GM10248 (cell line): ENCODE data around the gene TRIM7.
A peak's percentile ranks its signal among the peaks of the same experiment; 100 is the strongest.
"Not testable (repeated sequence)": the region's sequence is repeated elsewhere in the genome, so short reads cannot be mapped to it uniquely, and the experiment has no call there.

Experiments
- CTCF ChIA-PET: fragments of 300-600 bp; sonication (Branson Sonifier 250); formaldehyde crosslinking; extraction: SDS; loops from one replicate; lab custom pipeline; 2021; ENCODE audit warnings: antibody characterized with exemption; lab: Yijun Ruan, JAX
- POLR2A ChIA-PET: fragments of 350-650 bp; sonication (Branson Sonifier 250); formaldehyde crosslinking; extraction: SDS; loops from one replicate; lab custom pipeline; 2020; ENCODE audit warnings: antibody characterized with exemption; lab: Yijun Ruan, JAX
- DNase-seq: peaks from one replicate; pipeline ENCODE4 v3.0.0; 2012; ENCODE audit errors: extremely low spot score
- TF ChIP-seq, protein P1 (sequence below): IDR thresholded peaks from 2 replicates; pipeline ENCODE4 v1.5.1; 2012; ENCODE audit warnings: mild to moderate bottlenecking, low read depth; ENCODE audit errors: extremely low read depth, missing control alignments, control extremely low read depth

The TRIM7 gene

DNA sequence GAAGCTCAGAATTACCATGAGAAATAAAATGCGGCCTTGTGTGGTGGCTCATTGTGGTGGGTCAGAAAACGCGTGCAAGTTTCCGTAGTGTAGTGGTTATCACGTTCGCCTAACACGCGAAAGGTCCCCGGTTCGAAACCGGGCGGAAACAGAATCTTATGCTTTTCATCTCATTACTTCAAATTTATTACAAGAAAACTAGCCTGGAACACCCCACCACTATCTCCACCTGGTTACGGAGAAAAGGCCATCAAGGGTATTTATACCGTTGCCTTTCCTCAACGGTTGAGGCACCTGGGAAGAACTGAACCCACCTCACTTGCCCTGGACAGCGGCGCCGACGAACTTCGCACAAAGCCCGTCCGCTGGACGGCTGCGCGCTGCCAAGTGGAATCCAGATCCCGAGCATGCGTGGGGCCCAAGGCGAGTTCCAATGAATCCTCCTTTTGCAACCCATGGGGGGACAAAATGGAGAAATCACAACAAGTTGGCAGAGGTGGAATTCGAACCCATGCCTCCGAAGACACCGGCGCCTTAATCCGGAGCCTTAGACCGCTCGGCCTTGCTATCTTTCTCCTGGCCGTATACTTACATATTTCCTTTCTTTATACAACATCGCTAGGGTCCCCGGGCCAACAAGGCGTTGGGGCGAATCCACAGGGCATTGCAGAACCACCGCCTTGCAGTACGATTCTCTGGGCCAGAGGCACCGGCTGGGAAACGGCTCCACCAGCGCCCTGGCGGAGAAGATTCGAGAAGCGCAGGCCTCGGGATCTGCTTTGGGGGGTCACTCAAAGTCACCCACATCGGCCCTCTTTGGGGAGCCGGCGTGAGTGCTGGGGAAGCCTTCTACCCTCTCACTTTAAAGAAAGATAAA lies 40.7 kb downstream of the TRIM7 start:
- TF ChIP-seq, protein P1, sequence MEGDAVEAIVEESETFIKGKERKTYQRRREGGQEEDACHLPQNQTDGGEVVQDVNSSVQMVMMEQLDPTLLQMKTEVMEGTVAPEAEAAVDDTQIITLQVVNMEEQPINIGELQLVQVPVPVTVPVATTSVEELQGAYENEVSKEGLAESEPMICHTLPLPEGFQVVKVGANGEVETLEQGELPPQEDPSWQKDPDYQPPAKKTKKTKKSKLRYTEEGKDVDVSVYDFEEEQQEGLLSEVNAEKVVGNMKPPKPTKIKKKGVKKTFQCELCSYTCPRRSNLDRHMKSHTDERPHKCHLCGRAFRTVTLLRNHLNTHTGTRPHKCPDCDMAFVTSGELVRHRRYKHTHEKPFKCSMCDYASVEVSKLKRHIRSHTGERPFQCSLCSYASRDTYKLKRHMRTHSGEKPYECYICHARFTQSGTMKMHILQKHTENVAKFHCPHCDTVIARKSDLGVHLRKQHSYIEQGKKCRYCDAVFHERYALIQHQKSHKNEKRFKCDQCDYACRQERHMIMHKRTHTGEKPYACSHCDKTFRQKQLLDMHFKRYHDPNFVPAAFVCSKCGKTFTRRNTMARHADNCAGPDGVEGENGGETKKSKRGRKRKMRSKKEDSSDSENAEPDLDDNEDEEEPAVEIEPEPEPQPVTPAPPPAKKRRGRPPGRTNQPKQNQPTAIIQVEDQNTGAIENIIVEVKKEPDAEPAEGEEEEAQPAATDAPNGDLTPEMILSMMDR, result no peak
- POLR2A ChIA-PET, result no interaction called here
- no peak for DNase-seq
- CTCF ChIA-PET, result interaction anchor here (0.9 to 1.6 kb wide), 6 partner anchors 13 to 58 kb away, joined by 3 to 8 read pairs (median 4); no protein-coding TSS in a partner anchor

DNA sequence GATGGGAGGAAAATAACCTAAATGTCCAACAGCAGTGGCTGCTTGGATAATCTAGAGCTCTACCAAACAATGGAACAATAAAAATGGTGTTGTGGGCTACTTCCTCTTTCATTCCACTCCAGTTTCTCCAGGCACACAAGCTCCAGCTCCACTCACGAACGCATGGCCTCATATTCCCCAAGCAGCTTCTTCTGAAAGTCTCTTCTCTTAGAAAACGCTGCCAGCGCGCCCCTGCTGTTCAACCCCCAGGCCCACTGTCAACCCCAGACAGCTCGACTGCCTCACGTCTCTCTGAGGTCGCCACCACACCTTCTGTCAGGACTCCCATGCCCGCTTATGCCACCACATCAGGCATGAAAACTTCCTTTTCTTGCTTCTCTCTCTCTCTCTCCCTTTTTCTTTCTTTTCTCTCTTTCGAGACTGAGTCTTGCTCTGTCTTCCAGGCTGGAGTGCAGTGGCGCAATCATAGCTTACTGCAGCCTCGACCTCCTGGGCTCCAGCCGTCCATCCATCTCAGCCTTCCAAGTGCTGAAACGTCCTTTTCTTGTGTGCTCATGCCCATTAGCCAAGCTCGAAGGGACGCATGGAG lies 41.4 kb downstream of the TRIM7 start:
- TF ChIP-seq, protein P1, result no peak
- peak; percentile 24 for DNase-seq
- POLR2A ChIA-PET, result no interaction called here
- CTCF ChIA-PET, result interaction anchor here (0.9 to 1.6 kb wide), 5 partner anchors 14 to 59 kb away, joined by 3 to 8 read pairs (median 4); no protein-coding TSS in a partner anchor

DNA sequence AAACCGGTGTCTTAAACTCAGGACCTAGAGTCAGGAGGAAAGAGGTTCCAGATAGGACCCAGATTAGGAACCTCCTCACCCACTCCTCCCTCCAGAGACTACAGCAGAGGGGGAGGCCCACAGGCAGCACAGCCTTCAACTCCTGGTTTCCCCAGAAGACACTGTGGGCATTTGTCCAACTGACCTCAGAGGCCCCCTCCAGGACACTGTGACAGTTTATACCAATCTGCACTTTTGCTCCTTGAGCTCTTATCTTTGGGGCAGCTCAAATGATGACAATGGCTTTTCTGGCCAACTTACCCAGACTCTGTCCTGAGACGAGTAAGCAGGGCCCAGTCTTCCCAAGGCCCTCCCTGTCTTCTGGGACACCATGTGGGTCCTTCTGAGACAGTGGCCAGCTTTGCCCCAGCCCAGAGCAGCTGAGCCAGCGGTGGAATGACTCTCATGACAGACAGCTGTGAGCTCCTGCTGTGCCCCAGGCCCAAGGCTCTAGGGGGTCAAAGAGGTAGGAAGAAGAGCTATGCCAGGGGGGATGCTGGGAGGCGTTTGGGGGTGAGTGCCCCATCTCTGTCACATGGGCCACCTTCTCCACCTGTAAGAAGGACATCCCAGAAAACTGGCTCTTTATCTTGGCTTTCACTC lies 43.3 kb downstream of the TRIM7 start:
- POLR2A ChIA-PET, result interaction anchor here (0.6 kb wide), 1 partner anchor 301 kb away, joined by 5 read pairs; no protein-coding TSS in a partner anchor

DNA sequence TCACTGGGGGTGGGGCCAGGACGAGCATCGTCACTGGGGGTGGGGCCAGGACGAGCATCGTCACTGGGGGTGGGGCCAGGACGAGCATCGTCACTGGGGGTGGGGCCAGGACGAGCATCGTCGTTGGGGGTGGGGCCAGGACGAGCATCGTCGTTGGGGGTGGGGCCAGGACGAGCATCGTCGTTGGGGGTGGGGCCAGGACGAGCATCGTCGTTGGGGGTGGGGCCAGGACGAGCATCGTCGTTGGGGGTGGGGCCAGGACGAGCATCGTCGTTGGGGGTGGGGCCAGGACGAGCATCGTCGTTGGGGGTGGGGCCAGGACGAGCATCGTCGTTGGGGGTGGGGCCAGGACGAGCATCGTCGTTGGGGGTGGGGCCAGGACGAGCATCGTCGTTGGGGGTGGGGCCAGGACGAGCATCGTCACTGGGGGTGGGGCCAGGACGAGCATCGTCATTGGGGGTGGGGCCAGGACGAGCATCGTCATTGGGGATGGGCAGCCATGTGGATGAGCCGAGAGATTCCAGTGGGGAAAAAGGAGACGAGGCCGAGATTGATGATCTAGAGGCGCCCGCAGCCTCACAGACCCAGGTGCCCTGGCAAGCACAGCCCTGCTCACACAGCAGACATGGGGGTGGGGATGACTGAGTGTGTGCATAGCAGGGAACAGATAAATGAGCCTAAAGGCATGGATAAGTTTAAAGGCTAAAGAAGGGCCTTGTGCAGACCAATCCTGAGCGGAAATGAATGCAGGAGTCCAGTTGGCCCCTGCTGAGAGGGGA lies 44.1 kb downstream of the TRIM7 start:
- DNase-seq, POLR2A ChIA-PET: not testable (repeated sequence)
- CTCF ChIA-PET, result interaction anchor here (0.9 to 1.7 kb wide), 6 partner anchors 9 to 300 kb away, joined by 3 to 6 read pairs (median 4); partner anchors contain the start of gene ZFP62

More for the DNA sequence above, 43.3 kb downstream of the TRIM7 start:
- no peak for DNase-seq
- CTCF ChIA-PET, result no interaction called here
- TF ChIP-seq, protein P1, result no peak

DNA sequence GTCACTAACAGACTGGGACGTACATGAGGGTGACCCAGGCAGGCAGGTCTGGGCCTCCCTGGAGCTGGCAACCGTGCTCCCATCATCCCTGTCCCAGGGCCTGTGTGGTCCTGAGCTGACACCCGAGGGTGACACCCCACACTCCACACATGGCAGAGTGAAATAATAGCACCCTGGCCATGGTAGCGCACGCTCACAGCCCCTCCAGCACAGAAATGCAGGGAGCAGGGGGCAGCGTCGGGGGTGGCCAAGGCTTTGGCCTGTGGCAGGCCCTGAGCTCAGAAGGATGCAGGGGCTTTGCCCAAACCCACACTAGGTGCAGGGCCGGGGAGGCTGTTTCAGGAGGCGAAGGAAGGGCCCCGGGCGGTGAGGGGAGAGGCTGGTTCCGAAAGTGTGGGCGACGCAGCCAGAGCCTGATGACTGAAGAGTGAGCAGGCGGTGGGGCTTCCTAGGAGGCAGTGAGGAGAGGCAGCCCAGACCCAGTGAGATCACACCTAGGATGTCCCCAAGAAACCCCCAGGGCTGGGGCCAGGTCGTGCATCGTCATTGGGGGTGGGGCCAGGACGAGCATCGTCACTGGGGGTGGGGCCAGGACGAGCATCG lies 44.7 kb downstream of the TRIM7 start:
- CTCF ChIA-PET, result interaction anchor here (0.9 to 2.1 kb wide), 10 partner anchors 8 to 300 kb away, joined by 3 to 6 read pairs (median 4); partner anchors contain the start of gene ZFP62

More for the DNA sequence above, 44.7 kb downstream of the TRIM7 start:
- peak; percentile 78 for DNase-seq
- POLR2A ChIA-PET, result no interaction called here
- TF ChIP-seq, protein P1, result no peak
